Liver (tissue), 9 donors: Measurements from ENCODE around the gene PCNT. TPM values are rescaled to one million over a fixed set of nuclear protein-coding genes. Genes with fewer than 3 reads are reported as not detected.

Experiments
- DNase-seq: peaks from one replicate; pipeline ENCODE4 v3.0.0-alpha.2; 2017; ENCODE audit warnings: low spot score
- H3K27ac ChIP-seq, 2 donors: one replicate each; pipeline ENCODE4 v1.7.0; 2013; ENCODE audit warnings: inconsistent platforms in 2 of 2, low read length in 2 of 2, control low read depth in 1 of 2, low read depth in 1 of 2, mild to moderate bottlenecking in 1 of 2
- H3K27me3 ChIP-seq, 4 donors: one replicate each; pipeline versions ENCODE4 v1.6.1 to v1.7.0; 2013; ENCODE audit warnings: low read length in 3 of 4, inconsistent platforms in 1 of 4, mild to moderate bottlenecking in 1 of 4, moderate library complexity in 1 of 4; ENCODE audit not compliant: control insufficient read depth in 4 of 4, insufficient read depth in 4 of 4
- H3K36me3 ChIP-seq, 4 donors: one replicate each; pipeline versions ENCODE4 v1.6.1 to v1.7.0; 2013; ENCODE audit warnings: low read length in 3 of 4, mild to moderate bottlenecking in 3 of 4, low read depth in 1 of 4, moderate library complexity in 1 of 4; ENCODE audit not compliant: control insufficient read depth in 4 of 4, insufficient read depth in 3 of 4
- H3K4me1 ChIP-seq, 4 donors: one replicate each; pipeline versions ENCODE4 v1.6.1 to v1.7.0; 2013; ENCODE audit warnings: low read length in 3 of 4, mild to moderate bottlenecking in 3 of 4, moderate library complexity in 1 of 4; ENCODE audit not compliant: control insufficient read depth in 4 of 4, insufficient read depth in 4 of 4
- H3K4me3 ChIP-seq, 3 donors: one replicate each; pipeline versions ENCODE4 v1.6.1 to v1.7.0; 2013; ENCODE audit warnings: low read length in 3 of 3, control low read depth in 1 of 3, low read depth in 1 of 3, mild to moderate bottlenecking in 1 of 3
- H3K9ac ChIP-seq, 2 donors: one replicate each; pipeline ENCODE4 v1.7.0; 2013; ENCODE audit warnings: low read length in 2 of 2, mild to moderate bottlenecking in 2 of 2, moderate library complexity in 2 of 2, control low read depth in 1 of 2, low read depth in 1 of 2
- H3K9me3 ChIP-seq, 4 donors: one replicate each; pipeline versions ENCODE4 v1.6.1 to v1.7.0; 2013; ENCODE audit warnings: low read length in 3 of 4; ENCODE audit not compliant: control insufficient read depth in 4 of 4
- CTCF ChIP-seq: fragments of 150-350 bp; IDR thresholded peaks from 2 replicates; pipeline ENCODE4 v1.5.1; 2017; ENCODE audit warnings: improper control_type of control experiment, low read depth, low read length; ENCODE audit not compliant: missing input control
- EGR1 ChIP-seq, 2 donors: IDR thresholded peaks; 2 replicates each; pipeline ENCODE4 v1.6.1; 2016 to 2018; ENCODE audit warnings: antibody characterized with exemption in 2 of 2, low read depth in 2 of 2
- FOXA1 ChIP-seq: IDR thresholded peaks from 2 replicates; pipeline ENCODE4 v1.6.1; 2016; ENCODE audit warnings: antibody characterized with exemption
- FOXA2 ChIP-seq: IDR thresholded peaks from 2 replicates; pipeline ENCODE4 v1.6.1; 2016; ENCODE audit warnings: antibody characterized with exemption
- GABPA ChIP-seq, 2 donors: IDR thresholded peaks in 1 of 2; conservative IDR thresholded peaks in 1 of 2; 2 replicates each; pipeline ENCODE4 v1.6.1; 2016; ENCODE audit warnings: antibody characterized with exemption in 2 of 2, mild to moderate bottlenecking in 1 of 2, moderate library complexity in 1 of 2
- HNF4A ChIP-seq, 2 donors: conservative IDR thresholded peaks; 2 replicates each; pipeline ENCODE4 v1.6.1; 2016; ENCODE audit warnings: antibody characterized with exemption in 2 of 2, mild to moderate bottlenecking in 2 of 2
- HNF4G ChIP-seq: IDR thresholded peaks from 2 replicates; pipeline ENCODE4 v1.6.1; 2016; ENCODE audit warnings: antibody characterized with exemption
- JUND ChIP-seq, 2 donors: IDR thresholded peaks; 2 replicates each; pipeline ENCODE4 v1.6.1; 2016; ENCODE audit warnings: antibody characterized with exemption in 2 of 2
- NR2F2 ChIP-seq: IDR thresholded peaks from 2 replicates; pipeline ENCODE4 v1.6.1; 2016; ENCODE audit warnings: antibody characterized with exemption
- RAD21 ChIP-seq, 2 donors: IDR thresholded peaks; 2 replicates each; pipeline ENCODE4 v1.6.1; 2016; ENCODE audit warnings: antibody characterized with exemption in 2 of 2, mild to moderate bottlenecking in 2 of 2
- REST ChIP-seq: IDR thresholded peaks from 2 replicates; pipeline ENCODE4 v1.6.1; 2016; ENCODE audit warnings: antibody characterized with exemption, mild to moderate bottlenecking
- RXRA ChIP-seq, 2 donors: IDR thresholded peaks; 2 replicates each; pipeline ENCODE4 v1.6.1; 2017 to 2018; ENCODE audit warnings: antibody characterized with exemption in 2 of 2, mild to moderate bottlenecking in 1 of 2
- SP1 ChIP-seq: IDR thresholded peaks from 2 replicates; pipeline ENCODE4 v1.6.1; 2018; ENCODE audit warnings: antibody characterized with exemption, mild to moderate bottlenecking
- TAF1 ChIP-seq: conservative IDR thresholded peaks from 2 replicates; pipeline ENCODE4 v1.6.1; 2016; ENCODE audit warnings: antibody characterized with exemption, mild to moderate bottlenecking
- YY1 ChIP-seq: IDR thresholded peaks from 2 replicates; pipeline ENCODE4 v1.6.1; 2016; ENCODE audit warnings: antibody characterized with exemption, mild to moderate bottlenecking
- WGBS: extraction: QIAGEN DNeasy Blood & Tissue Kit; methylation state at CpG from one replicate; pipeline ENCODE4 v1.1.7; 2013; 5-methylcytosine and 5-hydroxymethylcytosine counted together
- polyA plus RNA-seq, 2 donors: library from polyadenylated mRNA; stranded (reverse) in 1 of 2; unstranded in 1 of 2; fragments of 200-250 nt in 1 of 2; fragments of >200 nt in 1 of 2; fragmentation: Nextera tagmentation in 1 of 2; extraction: Ambion mirVana in 1 of 2; gene quantifications; one replicate each; pipeline versions ENCODE4 v1.2.1 to v1.2.3, GENCODE V29; 2013 to 2015
- total RNA-seq, 2 donors: library from RNA; depleted of rRNA; stranded (reverse); fragments of >200 nt; gene quantifications; one replicate each; pipeline ENCODE4 v1.2.3, GENCODE V29; 2014
- TF ChIP-seq, protein P1 (sequence below): IDR thresholded peaks from 2 replicates; pipeline ENCODE4 v1.6.1; 2016; ENCODE audit warnings: antibody characterized with exemption
- TF ChIP-seq, protein P2 (sequence below): IDR thresholded peaks from 2 replicates; pipeline ENCODE4 v1.6.1; 2016; ENCODE audit warnings: antibody characterized with exemption
- donor health status: healthy.
- donor health status: healthy.
- donor health status: healthy.
- donor health status: healthy.
- donor health status: healthy.

The PCNT gene
- total and polyA plus RNA-seq, 4 donors: 6.7 to 36.8 (median 15.2) TPM

DNA sequence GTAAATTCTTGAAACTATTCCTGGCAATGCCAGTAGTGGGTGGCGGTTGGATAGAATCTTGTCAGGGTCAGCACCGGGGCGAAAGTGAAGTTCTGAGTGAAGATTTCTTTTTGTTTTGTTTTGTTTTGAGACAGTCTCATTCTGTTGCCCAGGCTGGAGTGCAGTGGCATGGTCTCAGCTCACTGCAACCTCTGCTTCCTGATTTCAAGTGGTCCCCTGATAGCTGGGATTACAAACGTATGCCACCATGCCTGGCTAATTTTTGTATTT, 33.3 kb downstream of the PCNT start:
- Histone ChIP-seq H3K4me1 (no peaks in the 10 kb centered on the region), H3K27me3 (no peaks in the 10 kb centered on the region), H3K36me3 (peaks cover 16 to 66% (median 22%) of the 10 kb centered on the region in 4 donors), H3K27ac (no peak overlapping the region), H3K4me3 (no peak overlapping the region), H3K9ac (no peak overlapping the region), H3K9me3 (no peaks in the 10 kb centered on the region)
- no peak for DNase-seq
- 96% methylated on average over 4 of the region's 4 CpGs for WGBS
- TF ChIP-seq TAF1: no peak
- TF ChIP-seq GABPA (IDR thresholded peaks at IDR 0.05 in 1 of 2, conservative IDR thresholded peaks at IDR 0.05 in 1 of 2): no peak
- TF ChIP-seq, protein P1, sequence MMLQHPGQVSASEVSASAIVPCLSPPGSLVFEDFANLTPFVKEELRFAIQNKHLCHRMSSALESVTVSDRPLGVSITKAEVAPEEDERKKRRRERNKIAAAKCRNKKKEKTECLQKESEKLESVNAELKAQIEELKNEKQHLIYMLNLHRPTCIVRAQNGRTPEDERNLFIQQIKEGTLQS: no peak
- no peak for TF ChIP-seq SP1
- TF ChIP-seq RAD21 (IDR thresholded peaks at IDR 0.05): no peak
- no peak for TF ChIP-seq EGR1 (IDR thresholded peaks at IDR 0.05; ENCODE audit: low read depth in 2 of 2)
- TF ChIP-seq JUND (IDR thresholded peaks at IDR 0.05): no peak
- no peak for TF ChIP-seq REST
- TF ChIP-seq CTCF: no peak
- TF ChIP-seq RXRA (IDR thresholded peaks at IDR 0.05): no peak
- TF ChIP-seq, protein P2, sequence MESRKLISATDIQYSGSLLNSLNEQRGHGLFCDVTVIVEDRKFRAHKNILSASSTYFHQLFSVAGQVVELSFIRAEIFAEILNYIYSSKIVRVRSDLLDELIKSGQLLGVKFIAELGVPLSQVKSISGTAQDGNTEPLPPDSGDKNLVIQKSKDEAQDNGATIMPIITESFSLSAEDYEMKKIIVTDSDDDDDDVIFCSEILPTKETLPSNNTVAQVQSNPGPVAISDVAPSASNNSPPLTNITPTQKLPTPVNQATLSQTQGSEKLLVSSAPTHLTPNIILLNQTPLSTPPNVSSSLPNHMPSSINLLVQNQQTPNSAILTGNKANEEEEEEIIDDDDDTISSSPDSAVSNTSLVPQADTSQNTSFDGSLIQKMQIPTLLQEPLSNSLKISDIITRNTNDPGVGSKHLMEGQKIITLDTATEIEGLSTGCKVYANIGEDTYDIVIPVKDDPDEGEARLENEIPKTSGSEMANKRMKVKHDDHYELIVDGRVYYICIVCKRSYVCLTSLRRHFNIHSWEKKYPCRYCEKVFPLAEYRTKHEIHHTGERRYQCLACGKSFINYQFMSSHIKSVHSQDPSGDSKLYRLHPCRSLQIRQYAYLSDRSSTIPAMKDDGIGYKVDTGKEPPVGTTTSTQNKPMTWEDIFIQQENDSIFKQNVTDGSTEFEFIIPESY: no peak
- TF ChIP-seq FOXA1: no peak
- no peak for TF ChIP-seq YY1
- TF ChIP-seq NR2F2: no peak
- TF ChIP-seq HNF4A (conservative IDR thresholded peaks at IDR 0.05): no peak
- TF ChIP-seq HNF4G: no peak
- TF ChIP-seq FOXA2: no peak
